Measurements from ENCODE around the gene ARIH2. TPM values are rescaled to one million over a fixed set of nuclear protein-coding genes. Genes with fewer than 3 reads are reported as not detected.

The ARIH2 gene
- total RNA-seq, 1 donor from 2014 or later: 88.1 TPM

DNA sequence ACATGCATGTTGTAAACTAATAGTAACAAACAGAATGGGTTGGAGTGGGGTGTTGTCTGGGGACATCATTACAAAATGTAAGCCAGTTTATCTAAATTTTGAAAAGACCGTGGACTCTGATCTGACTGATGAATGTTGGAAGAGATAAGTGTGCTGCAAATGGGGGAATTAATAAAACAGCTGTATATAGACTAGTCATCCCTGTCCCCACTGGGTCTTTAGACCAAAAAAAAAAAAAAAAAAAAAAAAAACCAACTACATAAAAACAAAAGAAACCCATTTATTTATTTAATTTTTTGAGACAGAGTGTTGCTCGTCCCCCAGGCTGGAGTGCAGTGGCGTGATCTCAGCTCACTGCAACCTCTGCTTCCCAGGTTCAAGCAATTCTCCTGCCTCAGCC, 20.0 kb downstream of the ARIH2 start:
- TF ChIP-seq, protein P1, sequence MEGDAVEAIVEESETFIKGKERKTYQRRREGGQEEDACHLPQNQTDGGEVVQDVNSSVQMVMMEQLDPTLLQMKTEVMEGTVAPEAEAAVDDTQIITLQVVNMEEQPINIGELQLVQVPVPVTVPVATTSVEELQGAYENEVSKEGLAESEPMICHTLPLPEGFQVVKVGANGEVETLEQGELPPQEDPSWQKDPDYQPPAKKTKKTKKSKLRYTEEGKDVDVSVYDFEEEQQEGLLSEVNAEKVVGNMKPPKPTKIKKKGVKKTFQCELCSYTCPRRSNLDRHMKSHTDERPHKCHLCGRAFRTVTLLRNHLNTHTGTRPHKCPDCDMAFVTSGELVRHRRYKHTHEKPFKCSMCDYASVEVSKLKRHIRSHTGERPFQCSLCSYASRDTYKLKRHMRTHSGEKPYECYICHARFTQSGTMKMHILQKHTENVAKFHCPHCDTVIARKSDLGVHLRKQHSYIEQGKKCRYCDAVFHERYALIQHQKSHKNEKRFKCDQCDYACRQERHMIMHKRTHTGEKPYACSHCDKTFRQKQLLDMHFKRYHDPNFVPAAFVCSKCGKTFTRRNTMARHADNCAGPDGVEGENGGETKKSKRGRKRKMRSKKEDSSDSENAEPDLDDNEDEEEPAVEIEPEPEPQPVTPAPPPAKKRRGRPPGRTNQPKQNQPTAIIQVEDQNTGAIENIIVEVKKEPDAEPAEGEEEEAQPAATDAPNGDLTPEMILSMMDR (IDR thresholded peaks at IDR 0.05): no peak
- Histone ChIP-seq H3K4me1 (peaks cover 4% of the 10 kb centered on the region), H3K27ac (no peak overlapping the region), H3K36me3 (peaks cover 30% of the 10 kb centered on the region), H3K9me3 (no peaks in the 10 kb centered on the region), H3K4me3 (no peak overlapping the region), H3K27me3 (no peaks in the 10 kb centered on the region)
- ATAC-seq (no peak), DNase-seq (no peak)
- intact Hi-C loops (cut with DNase I): no loop called here

DNA sequence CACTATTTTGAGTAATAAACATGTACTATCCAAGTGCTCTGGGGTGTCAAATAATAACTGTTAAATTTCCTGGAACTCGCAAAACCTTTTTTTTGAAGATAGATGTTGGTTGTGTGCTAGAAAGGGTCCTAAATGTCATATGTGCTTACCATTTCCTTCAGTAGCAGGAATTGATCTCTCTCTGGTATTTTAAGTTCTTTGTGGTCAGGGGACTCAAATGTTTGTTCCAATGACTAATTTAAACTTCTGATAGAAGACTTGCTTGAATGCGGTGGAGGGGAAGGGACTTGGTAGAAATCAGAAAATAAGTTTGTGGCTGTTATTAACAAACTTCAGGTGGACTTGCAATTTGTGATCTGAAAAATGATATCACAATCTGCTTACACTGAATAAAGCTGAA, 26.8 kb downstream of the ARIH2 start:
- H3K27ac ChIP-seq: no peak overlapping the region
- no peaks in the 10 kb centered on the region for H3K9me3 ChIP-seq
- TF ChIP-seq, protein P1 (IDR thresholded peaks at IDR 0.05): no peak
- no peaks in the 10 kb centered on the region for H3K27me3 ChIP-seq
- intact Hi-C loops (cut with DNase I): no loop called here
- DNase-seq (no peak), ATAC-seq (no peak)
- H3K4me3 ChIP-seq: no peak overlapping the region
- H3K4me1 ChIP-seq: no peaks in the 10 kb centered on the region
- H3K36me3 ChIP-seq: peaks cover 9% of the 10 kb centered on the region

DNA sequence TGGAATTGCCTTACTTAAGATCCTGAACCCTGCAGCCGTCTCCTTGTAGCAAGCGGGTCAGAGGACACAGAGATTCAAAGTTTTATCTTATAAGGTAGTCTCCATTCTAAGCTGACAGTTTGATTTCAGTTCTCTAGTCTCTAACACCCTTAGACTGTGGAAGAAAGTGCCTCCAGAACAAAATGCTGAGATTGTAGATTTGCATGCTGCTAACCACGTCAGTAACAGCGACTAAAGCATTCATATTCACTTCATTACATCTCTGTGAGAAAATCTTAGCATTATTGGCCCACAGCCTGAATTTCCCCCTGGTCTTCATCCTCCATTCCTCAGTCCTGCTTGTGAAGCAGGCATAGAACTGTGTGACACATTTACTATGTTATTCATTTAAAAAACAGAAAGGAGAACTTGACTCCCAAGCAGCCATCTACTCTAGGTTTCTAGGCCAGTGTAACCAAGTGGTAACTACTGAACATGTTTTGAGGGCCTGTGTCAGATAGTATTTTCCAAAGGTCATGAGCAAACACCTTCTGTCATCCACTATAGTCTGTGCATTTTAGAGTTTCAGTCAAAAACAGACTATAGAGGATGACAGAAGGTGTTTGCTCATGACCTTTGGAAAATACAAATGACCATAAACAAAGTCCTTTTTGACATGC, 27.4 kb downstream of the ARIH2 start:
- Histone ChIP-seq H3K27me3 (no peaks in the 10 kb centered on the region), H3K36me3 (peaks cover 9% of the 10 kb centered on the region), H3K4me1 (no peaks in the 10 kb centered on the region), H3K4me3 (no peak overlapping the region), H3K27ac (no peak overlapping the region), H3K9me3 (no peaks in the 10 kb centered on the region)
- intact Hi-C loops (cut with DNase I): no loop called here
- ATAC-seq (no peak), DNase-seq (no peak)
- TF ChIP-seq, protein P1 (IDR thresholded peaks at IDR 0.05): no peak

DNA sequence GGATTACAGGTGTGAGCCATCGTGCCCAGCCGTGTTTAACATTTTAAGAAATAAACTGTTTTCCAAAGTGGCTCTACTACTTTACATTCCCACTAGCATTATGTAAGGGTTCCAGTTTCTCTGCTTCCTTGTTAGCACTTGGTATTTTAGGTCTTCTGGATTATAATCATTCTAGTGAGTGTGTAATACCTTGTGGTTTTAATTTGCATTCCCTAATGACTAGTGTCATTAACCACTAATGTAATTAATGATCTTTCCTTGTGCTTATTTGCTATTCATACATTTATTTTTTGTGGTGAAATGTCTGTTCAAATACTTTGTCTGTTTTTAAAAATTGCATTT, 30.7 kb downstream of the ARIH2 start:
- peak overlapping the region; percentile 26 for H3K27ac ChIP-seq
- H3K27me3 ChIP-seq: no peaks in the 10 kb centered on the region
- DNase-seq: no peak
- H3K4me3 ChIP-seq: no peak overlapping the region
- TF ChIP-seq, protein P1 (IDR thresholded peaks at IDR 0.05): no peak
- intact Hi-C loops (cut with DNase I): no loop called here
- H3K36me3 ChIP-seq: peaks cover 22% of the 10 kb centered on the region
- peak; percentile 46 for ATAC-seq
- no peaks in the 10 kb centered on the region for H3K9me3 ChIP-seq
- no peaks in the 10 kb centered on the region for H3K4me1 ChIP-seq

DNA sequence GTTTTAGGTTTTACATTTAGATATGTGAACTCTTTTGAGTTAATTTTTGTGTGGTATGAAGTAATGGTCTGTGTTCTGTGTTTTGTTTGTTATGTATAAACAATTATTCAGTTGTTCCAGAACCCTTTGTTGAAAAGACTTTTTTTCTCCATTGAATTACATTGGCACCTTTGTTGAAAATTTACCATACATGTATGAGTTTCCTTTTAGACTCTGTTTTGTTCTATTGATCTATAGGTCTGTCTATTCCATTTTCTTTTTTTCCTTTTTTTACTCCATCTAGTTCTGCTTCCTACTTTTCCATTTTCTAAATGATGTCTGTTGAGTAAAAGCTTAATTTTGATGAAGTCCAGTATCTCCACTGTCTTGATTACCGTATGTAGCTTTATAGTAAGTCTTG, 31.4 kb downstream of the ARIH2 start:
- Histone ChIP-seq H3K36me3 (peaks cover 24% of the 10 kb centered on the region), H3K4me1 (no peaks in the 10 kb centered on the region), H3K9me3 (no peaks in the 10 kb centered on the region), H3K27me3 (no peaks in the 10 kb centered on the region), H3K27ac (no peak overlapping the region), H3K4me3 (no peak overlapping the region)
- intact Hi-C loops (cut with DNase I): no loop called here
- TF ChIP-seq, protein P1 (IDR thresholded peaks at IDR 0.05): no peak
- ATAC-seq (no peak), DNase-seq (no peak)

DNA sequence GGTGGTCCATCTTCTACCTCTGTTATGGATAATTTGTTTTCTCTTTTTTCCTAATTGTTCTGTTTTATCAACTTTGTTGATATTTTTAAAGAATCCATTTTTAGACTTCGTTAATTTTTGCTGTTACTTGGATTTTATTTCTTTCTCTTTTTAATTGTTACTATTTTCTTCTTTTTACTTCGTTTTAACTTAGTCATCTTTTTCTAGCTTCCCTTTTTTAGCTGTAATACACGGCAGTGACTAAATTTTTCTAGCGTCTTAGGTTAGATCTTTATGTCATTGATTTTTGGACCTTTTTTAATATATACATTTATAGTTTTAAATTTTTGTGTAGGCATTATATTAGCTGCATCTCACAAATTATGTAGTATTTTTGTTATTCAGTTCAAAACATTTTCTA, 33.1 kb downstream of the ARIH2 start:
- Histone ChIP-seq H3K4me3 (no peak overlapping the region), H3K36me3 (peaks cover 24% of the 10 kb centered on the region), H3K27me3 (no peaks in the 10 kb centered on the region), H3K27ac (no peak overlapping the region), H3K4me1 (no peaks in the 10 kb centered on the region), H3K9me3 (no peaks in the 10 kb centered on the region)
- intact Hi-C loops (cut with DNase I): no loop called here
- DNase-seq: no peak
- no peak for ATAC-seq
- TF ChIP-seq, protein P1 (IDR thresholded peaks at IDR 0.05): no peak

Measured in upper lobe of right lung (tissue), 1 donor.